T-helper 2 cell treated with Interferon-gamma antibody and Interleukin-4, amounts not matched to agents 5 μg/mL and 100 μg/mL, for 36 hours (primary cell): Measurements from ENCODE around the gene TENM4.

Experiments used
- DNase-seq: peaks from one replicate; pipeline ENCODE4 v3.0.0; 2021; ENCODE audit warnings: low spot score
- H3K27ac Mint-ChIP-seq: one replicate; pipeline ENCODE4 v1.8.0; 2021; ENCODE audit warnings: mild to moderate bottlenecking, mixed read lengths
- H3K27me3 Mint-ChIP-seq: one replicate; pipeline ENCODE4 v1.8.0; 2021; ENCODE audit warnings: low read depth, mixed read lengths
- H3K36me3 Mint-ChIP-seq: one replicate; pipeline ENCODE4 v1.8.0; 2021; ENCODE audit warnings: low read depth, mixed read lengths
- H3K4me1 Mint-ChIP-seq: one replicate; pipeline ENCODE4 v1.8.0; 2021; ENCODE audit warnings: low read depth, mixed read lengths
- H3K4me3 Mint-ChIP-seq: one replicate; pipeline ENCODE4 v1.8.0; 2022; ENCODE audit warnings: mild to moderate bottlenecking, moderate library complexity, mixed read lengths
- H3K9me3 Mint-ChIP-seq: one replicate; pipeline ENCODE4 v1.8.0; 2021; ENCODE audit warnings: mixed read lengths

Gene TENM4

DNA sequence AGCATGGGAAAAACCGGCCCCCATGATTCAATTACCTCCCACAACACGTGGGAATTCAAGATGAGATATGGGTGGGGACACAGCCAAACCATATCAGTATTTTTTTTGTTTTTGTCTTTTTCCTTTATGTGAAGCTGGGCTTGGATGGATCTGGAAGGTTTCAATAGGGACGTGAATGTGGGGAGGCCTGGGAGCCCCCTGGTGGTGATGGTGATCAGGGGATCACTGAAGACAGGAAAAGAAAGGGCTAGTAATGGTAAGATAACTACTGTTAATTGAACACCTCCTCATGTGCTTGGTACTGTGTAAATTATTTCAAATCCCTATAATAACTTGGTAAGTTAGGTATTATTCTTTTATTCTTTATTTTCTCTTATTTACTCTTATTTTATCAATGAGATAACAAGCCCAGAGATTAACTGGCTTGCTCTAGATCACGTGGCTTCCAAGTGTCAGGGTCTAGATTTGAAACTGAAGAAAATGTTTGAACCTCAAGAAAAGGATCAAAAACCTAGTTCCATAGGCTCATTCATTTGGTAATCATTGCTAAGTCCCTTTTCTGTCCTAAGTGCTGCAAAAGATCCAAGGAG, 364.2 kb downstream of the TENM4 start:
- H3K9me3 Mint-ChIP-seq: no peaks in the 10 kb centered on the region
- no peak for DNase-seq
- no peak overlapping the region for H3K4me3 Mint-ChIP-seq
- no peaks in the 10 kb centered on the region for H3K27me3 Mint-ChIP-seq
- no peaks in the 10 kb centered on the region for H3K4me1 Mint-ChIP-seq
- no peak overlapping the region for H3K27ac Mint-ChIP-seq
- H3K36me3 Mint-ChIP-seq: no peaks in the 10 kb centered on the region

GRCh38 chr11:79074547-79074946, 366.3 kb downstream of the TENM4 start:
- no peaks in the 10 kb centered on the region for H3K9me3 Mint-ChIP-seq
- no peak overlapping the region for H3K27ac Mint-ChIP-seq
- DNase-seq: no peak
- no peaks in the 10 kb centered on the region for H3K36me3 Mint-ChIP-seq
- H3K27me3 Mint-ChIP-seq: no peaks in the 10 kb centered on the region
- H3K4me3 Mint-ChIP-seq: no peak overlapping the region
- no peaks in the 10 kb centered on the region for H3K4me1 Mint-ChIP-seq

DNA sequence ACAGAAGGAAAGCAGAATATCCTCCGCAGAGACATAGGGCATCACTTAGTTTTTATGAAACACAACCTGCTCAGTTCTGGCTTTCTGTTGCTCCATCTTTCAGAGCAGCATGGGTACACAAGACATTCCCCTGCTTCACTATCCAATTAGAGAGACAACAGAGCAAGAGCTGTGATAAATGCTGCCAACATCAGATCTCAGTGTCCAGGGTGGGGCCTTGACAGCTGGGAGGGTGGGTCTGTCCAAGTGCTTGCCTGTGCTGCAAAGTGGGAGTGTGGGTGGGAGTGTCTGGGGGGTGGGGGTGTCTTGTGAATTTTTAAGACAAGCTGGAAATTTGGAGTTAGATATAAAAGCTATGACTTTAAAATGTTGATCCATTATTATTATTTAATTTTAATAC, 369.6 kb downstream of the TENM4 start:
- Mint-ChIP-seq H3K27ac (no peak overlapping the region), H3K27me3 (peaks cover 4% of the 10 kb centered on the region), H3K36me3 (no peaks in the 10 kb centered on the region), H3K4me3 (no peak overlapping the region), H3K9me3 (no peaks in the 10 kb centered on the region), H3K4me1 (no peaks in the 10 kb centered on the region)
- no peak for DNase-seq

- no peaks in the 10 kb centered on the region for H3K4me1 Mint-ChIP-seq
- no peaks in the 10 kb centered on the region for H3K9me3 Mint-ChIP-seq
- no peak overlapping the region for H3K4me3 Mint-ChIP-seq
- H3K27me3 Mint-ChIP-seq: peaks cover 4% of the 10 kb centered on the region
- H3K27ac Mint-ChIP-seq: no peak overlapping the region
- no peaks in the 10 kb centered on the region for H3K36me3 Mint-ChIP-seq
- DNase-seq: no peak
These were observed 370.3 kb downstream of the TENM4 start for GRCh38 chr11:79070518-79070917.

DNA sequence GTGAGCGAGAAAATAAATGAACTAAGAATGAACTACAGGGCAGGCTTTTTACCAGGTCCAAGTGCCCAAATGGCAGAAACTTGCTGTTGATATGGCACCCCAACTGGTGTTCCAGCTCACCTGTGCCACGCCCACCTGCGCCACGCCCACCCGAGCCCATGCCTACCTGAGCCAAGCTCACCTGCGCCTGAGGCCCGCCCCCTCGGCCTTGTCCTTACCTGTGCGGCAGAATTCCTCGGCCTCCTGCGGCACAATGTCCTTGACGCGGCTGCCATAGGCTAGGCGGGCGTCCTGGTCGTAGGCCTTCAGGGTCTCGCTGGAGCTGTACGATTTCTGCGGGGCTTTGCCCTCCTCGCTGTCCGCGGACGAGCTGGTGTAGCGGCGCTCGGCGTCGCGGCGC, 371.3 kb downstream of the TENM4 start:
- H3K4me1 Mint-ChIP-seq: no peaks in the 10 kb centered on the region
- H3K4me3 Mint-ChIP-seq: no peak overlapping the region
- no peaks in the 10 kb centered on the region for H3K36me3 Mint-ChIP-seq
- no peak overlapping the region for H3K27ac Mint-ChIP-seq
- H3K27me3 Mint-ChIP-seq: peaks cover 4% of the 10 kb centered on the region
- DNase-seq: no peak
- no peaks in the 10 kb centered on the region for H3K9me3 Mint-ChIP-seq

DNA sequence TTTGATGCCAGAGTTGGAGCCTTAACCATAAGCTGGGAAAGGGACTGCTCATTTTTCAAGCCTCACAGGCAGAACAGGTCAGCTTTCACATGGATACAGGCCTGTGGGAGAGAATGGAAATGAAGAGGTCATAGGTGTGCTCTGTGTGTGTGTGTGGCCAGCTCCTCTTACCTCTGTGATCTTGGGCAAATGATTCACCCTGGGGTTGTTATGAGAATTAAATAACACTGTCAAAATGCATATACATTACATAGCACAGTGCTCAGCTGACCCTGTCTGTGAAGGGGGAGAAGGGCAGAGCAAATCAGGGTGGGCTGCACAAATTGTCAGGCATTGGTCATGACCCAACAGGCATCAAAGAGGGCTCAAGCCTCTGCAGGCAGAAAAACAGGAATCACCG, 372.5 kb downstream of the TENM4 start:
- peaks cover 4% of the 10 kb centered on the region for H3K27me3 Mint-ChIP-seq
- H3K4me3 Mint-ChIP-seq: no peak overlapping the region
- H3K36me3 Mint-ChIP-seq: no peaks in the 10 kb centered on the region
- no peaks in the 10 kb centered on the region for H3K4me1 Mint-ChIP-seq
- DNase-seq: no peak
- H3K9me3 Mint-ChIP-seq: no peaks in the 10 kb centered on the region
- H3K27ac Mint-ChIP-seq: no peak overlapping the region

DNA sequence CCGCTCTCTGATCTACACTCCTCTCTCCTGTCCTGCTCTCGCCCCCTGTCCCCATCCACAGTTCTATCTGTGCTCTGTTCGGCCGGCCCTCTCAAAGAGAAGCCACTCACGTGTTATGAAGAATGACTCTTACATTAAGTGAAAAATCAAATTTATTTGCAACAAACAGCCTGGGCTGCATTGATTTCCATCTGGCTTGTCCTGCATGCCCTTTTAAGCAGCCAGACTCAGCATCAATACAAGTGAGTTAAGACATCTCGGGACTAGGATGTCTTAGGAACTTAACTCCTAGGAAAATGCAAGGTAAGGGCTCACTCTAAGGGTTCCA, 373.5 kb downstream of the TENM4 start:
- H3K27ac Mint-ChIP-seq: no peak overlapping the region
- H3K4me1 Mint-ChIP-seq: no peaks in the 10 kb centered on the region
- H3K4me3 Mint-ChIP-seq: no peak overlapping the region
- H3K36me3 Mint-ChIP-seq: no peaks in the 10 kb centered on the region
- peaks cover 4% of the 10 kb centered on the region for H3K27me3 Mint-ChIP-seq
- DNase-seq: no peak
- no peaks in the 10 kb centered on the region for H3K9me3 Mint-ChIP-seq

DNA sequence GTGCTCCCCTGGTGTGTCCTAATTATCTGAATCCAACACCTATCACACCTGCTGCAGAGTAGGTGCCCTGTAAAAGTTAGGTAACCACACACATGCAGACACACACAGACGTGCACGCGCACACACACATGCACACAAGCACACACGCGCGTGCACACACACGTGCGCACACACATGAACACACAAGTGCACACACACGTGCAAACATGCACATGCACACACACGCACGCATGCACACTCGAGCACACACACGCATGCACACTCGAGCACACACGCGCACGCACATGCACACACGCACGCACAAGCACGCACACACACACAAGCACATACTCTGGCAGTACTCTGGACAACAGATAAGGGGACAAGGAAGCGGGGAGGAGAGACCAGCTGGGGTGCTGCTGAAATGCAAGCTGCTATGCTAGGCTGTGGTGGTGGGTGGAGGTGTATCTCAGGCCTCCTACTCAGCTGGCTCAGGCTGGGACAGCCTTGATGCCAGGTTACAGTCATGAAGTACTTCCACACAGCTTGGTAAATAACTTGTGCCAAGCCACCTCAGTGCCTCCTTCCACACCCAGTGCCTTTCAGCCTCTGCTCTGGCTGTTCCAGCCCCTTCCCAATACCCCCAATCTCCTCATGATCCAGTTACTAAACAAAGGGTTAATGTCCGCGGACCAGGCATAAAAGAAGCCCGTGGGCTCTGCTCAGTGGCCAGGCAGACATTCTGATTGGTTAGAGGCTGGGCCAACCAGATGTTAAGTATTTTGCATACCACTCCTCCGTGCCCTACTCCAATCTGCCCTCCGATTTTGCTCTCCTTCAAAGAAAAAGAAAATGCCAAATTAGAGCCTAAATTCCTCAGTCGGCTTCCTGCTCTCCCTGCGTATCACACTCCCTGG, 374.1 kb downstream of the TENM4 start:
- H3K27me3 Mint-ChIP-seq: peaks cover 4% of the 10 kb centered on the region
- H3K4me1 Mint-ChIP-seq: no peaks in the 10 kb centered on the region
- H3K27ac Mint-ChIP-seq: no peak overlapping the region
- no peaks in the 10 kb centered on the region for H3K9me3 Mint-ChIP-seq
- no peaks in the 10 kb centered on the region for H3K36me3 Mint-ChIP-seq
- no peak overlapping the region for H3K4me3 Mint-ChIP-seq
- DNase-seq: no peak

DNA sequence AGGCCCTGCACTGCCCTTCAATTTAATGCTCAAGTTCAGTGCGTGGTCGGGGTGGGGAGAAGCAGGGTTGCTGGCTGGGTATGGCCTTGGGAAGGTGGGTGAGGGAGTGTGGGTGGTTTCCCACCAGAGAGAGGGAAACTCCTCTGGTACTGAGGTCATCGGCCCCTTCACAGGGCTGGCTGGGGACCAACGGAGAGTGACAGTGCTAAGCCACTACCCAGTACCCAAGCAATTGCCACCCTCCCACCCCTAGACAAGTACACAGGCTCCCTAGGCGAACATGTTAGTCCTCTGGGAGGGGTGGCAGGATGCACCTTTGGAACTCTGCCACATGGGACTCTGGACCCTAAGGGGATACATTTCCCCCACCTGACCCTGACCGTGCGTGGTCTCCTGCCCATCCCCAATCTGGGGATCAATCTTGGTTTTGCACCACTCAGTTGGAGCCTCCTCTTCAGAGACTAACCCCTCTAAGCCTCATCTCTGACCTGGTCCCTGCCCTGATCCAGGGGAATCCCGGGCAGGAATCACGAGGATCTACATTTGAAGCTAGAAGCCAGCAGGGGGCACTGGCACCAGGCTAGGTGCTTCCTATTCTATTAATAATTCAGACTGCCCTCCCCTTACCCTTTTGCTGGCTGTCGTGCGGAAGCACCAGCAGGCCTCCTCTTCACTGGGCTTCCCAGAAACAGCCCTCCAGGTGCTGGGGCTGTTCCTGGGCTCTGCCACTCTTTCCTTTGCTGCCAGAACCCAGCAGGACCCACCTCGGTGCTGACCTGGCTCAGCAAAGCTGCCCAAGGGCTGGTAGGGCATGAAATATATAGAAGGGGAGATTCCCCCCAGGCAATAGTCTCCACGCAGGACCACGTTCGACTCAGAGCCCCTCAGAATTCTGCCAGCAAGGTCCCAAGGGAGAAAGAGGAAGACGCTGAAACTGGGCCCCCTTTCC, 377.7 kb downstream of the TENM4 start:
- DNase-seq: no peak
- Mint-ChIP-seq H3K9me3 (no peaks in the 10 kb centered on the region), H3K27me3 (peaks cover 4% of the 10 kb centered on the region), H3K4me3 (no peak overlapping the region), H3K4me1 (no peaks in the 10 kb centered on the region), H3K36me3 (no peaks in the 10 kb centered on the region), H3K27ac (no peak overlapping the region)

- Mint-ChIP-seq H3K4me1 (no peaks in the 10 kb centered on the region), H3K4me3 (no peak overlapping the region), H3K9me3 (no peaks in the 10 kb centered on the region), H3K36me3 (no peaks in the 10 kb centered on the region), H3K27me3 (no peaks in the 10 kb centered on the region), H3K27ac (no peak overlapping the region)
- DNase-seq: no peak
These were observed 380.5 kb downstream of the TENM4 start for GRCh38 chr11:79060081-79060953.

GRCh38 chr11:79059141-79059540, 381.7 kb downstream of the TENM4 start:
- no peak for DNase-seq
- Mint-ChIP-seq H3K36me3 (no peaks in the 10 kb centered on the region), H3K4me1 (no peaks in the 10 kb centered on the region), H3K27me3 (no peaks in the 10 kb centered on the region), H3K4me3 (no peak overlapping the region), H3K27ac (no peak overlapping the region), H3K9me3 (no peaks in the 10 kb centered on the region)

- no peaks in the 10 kb centered on the region for H3K36me3 Mint-ChIP-seq
These were observed 384.8 kb downstream of the TENM4 start for GRCh38 chr11:79055856-79056631.

GRCh38 chr11:79054636-79055035, 386.2 kb downstream of the TENM4 start:
- H3K4me1 Mint-ChIP-seq: no peaks in the 10 kb centered on the region
- peaks cover 11% of the 10 kb centered on the region for H3K27me3 Mint-ChIP-seq
- no peaks in the 10 kb centered on the region for H3K36me3 Mint-ChIP-seq
- H3K4me3 Mint-ChIP-seq: no peak overlapping the region
- no peak overlapping the region for H3K27ac Mint-ChIP-seq
- DNase-seq: no peak
- no peaks in the 10 kb centered on the region for H3K9me3 Mint-ChIP-seq

More at GRCh38 chr11:79055856-79056631, 384.8 kb downstream of the TENM4 start:
- Mint-ChIP-seq H3K27me3 (peaks cover 8% of the 10 kb centered on the region), H3K27ac (no peak overlapping the region), H3K4me3 (no peak overlapping the region), H3K4me1 (no peaks in the 10 kb centered on the region), H3K9me3 (no peaks in the 10 kb centered on the region)
- no peak for DNase-seq
